H9 (cell line): ENCODE data around the gene SMO. TPM values are rescaled to one million over a fixed set of nuclear protein-coding genes. Genes with fewer than 3 reads are reported as not detected.

ENCODE experiments used
- DNase-seq: peaks from one replicate; pipeline ENCODE4 v3.0.0-alpha.2; 2017
- H2AFZ ChIP-seq: one replicate; pipeline ENCODE4 v1.6.1; 2013; ENCODE audit warnings: mild to moderate bottlenecking, low read length, control low read depth, moderate library complexity
- H2AK5ac ChIP-seq: 2 replicates; pipeline ENCODE4 v1.6.1; 2013; ENCODE audit warnings: low read length, control low read depth, mixed read lengths; ENCODE audit not compliant: insufficient read length
- H2BK120ac ChIP-seq: one replicate; pipeline ENCODE4 v1.6.1; 2013; ENCODE audit warnings: low read depth, mild to moderate bottlenecking, low read length, control low read depth, inconsistent platforms; ENCODE audit not compliant: poor library complexity, severe bottlenecking
- H2BK12ac ChIP-seq: 2 replicates; pipeline ENCODE4 v1.6.1; 2013; ENCODE audit warnings: low read length, control low read depth, mixed read lengths, low read depth; ENCODE audit not compliant: insufficient read length
- H2BK15ac ChIP-seq: 2 replicates; pipeline ENCODE4 v1.6.1; 2013; ENCODE audit warnings: low read depth, low read length, control low read depth
- H2BK20ac ChIP-seq: one replicate; pipeline ENCODE4 v1.6.1; 2013; ENCODE audit warnings: low read depth, mild to moderate bottlenecking, low read length, control low read depth, inconsistent platforms; ENCODE audit not compliant: poor library complexity, severe bottlenecking
- H2BK5ac ChIP-seq: 2 replicates; pipeline ENCODE4 v1.6.1; 2013; ENCODE audit warnings: low read length, control low read depth, mixed read lengths; ENCODE audit not compliant: insufficient read length
- H3K14ac ChIP-seq: 2 replicates; pipeline ENCODE4 v1.6.1; 2013; ENCODE audit warnings: low read length, control low read depth; ENCODE audit not compliant: insufficient read depth
- H3K18ac ChIP-seq: 2 replicates; pipeline ENCODE4 v1.6.1; 2013; ENCODE audit warnings: low read depth, mild to moderate bottlenecking, mixed read lengths, low read length, control low read depth; ENCODE audit not compliant: insufficient read length
- H3K23ac ChIP-seq: 2 replicates; pipeline ENCODE4 v1.6.1; 2013; ENCODE audit warnings: low read length, control low read depth, mixed read lengths, low read depth; ENCODE audit not compliant: insufficient read length
- H3K23me2 ChIP-seq: 2 replicates; pipeline ENCODE4 v1.6.1; 2013; ENCODE audit warnings: low read depth, mild to moderate bottlenecking, mixed read lengths, low read length, control low read depth; ENCODE audit not compliant: insufficient read length, poor library complexity, severe bottlenecking
- H3K27ac ChIP-seq: 2 replicates; pipeline ENCODE4 v1.5.1; 2013; ENCODE audit warnings: low read length, control low read depth, mixed read lengths, low read depth; ENCODE audit not compliant: insufficient read length
- H3K27me3 ChIP-seq: 2 replicates; pipeline ENCODE4 v1.6.1; 2013; ENCODE audit warnings: low read length, control low read depth, inconsistent platforms; ENCODE audit not compliant: insufficient read depth
- H3K4ac ChIP-seq: 2 replicates; pipeline ENCODE4 v1.6.1; 2013; ENCODE audit warnings: low read depth, mild to moderate bottlenecking, control low read depth, inconsistent platforms, low read length, moderate library complexity
- H3K4me1 ChIP-seq: 2 replicates; pipeline ENCODE4 v1.6.1; 2013; ENCODE audit warnings: low read length, control low read depth, inconsistent platforms; ENCODE audit not compliant: insufficient read depth
- H3K4me2 ChIP-seq: 2 replicates; pipeline ENCODE4 v1.6.1; 2013; ENCODE audit warnings: low read length, control low read depth, mixed read lengths; ENCODE audit not compliant: insufficient read length, insufficient read depth
- H3K56ac ChIP-seq: 2 replicates; pipeline ENCODE4 v1.6.1; 2013; ENCODE audit warnings: low read depth, mild to moderate bottlenecking, mixed read lengths, low read length, control low read depth; ENCODE audit not compliant: insufficient read length
- H3K79me1 ChIP-seq: 2 replicates; pipeline ENCODE4 v1.6.1; 2013; ENCODE audit warnings: low read depth, mild to moderate bottlenecking, moderate library complexity, low read length, control low read depth, inconsistent platforms; ENCODE audit not compliant: insufficient read depth, poor library complexity, severe bottlenecking
- H3K79me2 ChIP-seq: 2 replicates; pipeline ENCODE4 v1.6.1; 2013; ENCODE audit warnings: low read length, control low read depth, inconsistent platforms; ENCODE audit not compliant: insufficient read depth
- H3K9ac ChIP-seq: 2 replicates; pipeline ENCODE4 v1.6.1; 2013; ENCODE audit warnings: low read length, control low read depth, mixed read lengths; ENCODE audit not compliant: insufficient read length; ENCODE audit errors: extremely low read depth
- H3K9me3 ChIP-seq: one replicate; pipeline ENCODE4 v1.6.1; 2013; ENCODE audit warnings: low read depth, low read length, inconsistent platforms; ENCODE audit not compliant: control insufficient read depth
- H3T11ph ChIP-seq: one replicate; pipeline ENCODE4 v1.6.1; 2013; ENCODE audit warnings: mild to moderate bottlenecking, low read length, control low read depth, inconsistent platforms
- H4K20me1 ChIP-seq: one replicate; pipeline ENCODE4 v1.6.1; 2013; ENCODE audit not compliant: control insufficient read depth, insufficient read length, insufficient read depth
- H4K5ac ChIP-seq: 2 replicates; pipeline ENCODE4 v1.6.1; 2013; ENCODE audit warnings: low read depth, mild to moderate bottlenecking, mixed read lengths, low read length, control low read depth; ENCODE audit not compliant: insufficient read length
- H4K8ac ChIP-seq: replicated peaks from 2 replicates; pipeline ENCODE4 v1.6.1; 2013; ENCODE audit warnings: low read length, control low read depth, mixed read lengths, low read depth; ENCODE audit not compliant: insufficient read length
- H4K91ac ChIP-seq: 2 replicates; pipeline ENCODE4 v1.6.1; 2013; ENCODE audit warnings: low read depth, mild to moderate bottlenecking, moderate library complexity, mixed read lengths, low read length, control low read depth; ENCODE audit not compliant: insufficient read length
- H3K27ac Mint-ChIP-seq, 3 experiments: 2 replicates in 2 of 3; 3 replicates in 1 of 3; pipeline ENCODE4 v1.8.0; 2020 to 2021; ENCODE audit warnings: mixed read lengths in 3 of 3, mild to moderate bottlenecking in 1 of 3, moderate library complexity in 1 of 3
- H3K27me3 Mint-ChIP-seq: 2 replicates; pipeline ENCODE4 v1.8.0; 2021; ENCODE audit warnings: low read depth, mild to moderate bottlenecking, moderate library complexity, mixed read lengths
- H3K36me3 Mint-ChIP-seq, 3 experiments: 2 replicates in 2 of 3; 3 replicates in 1 of 3; pipeline ENCODE4 v1.8.0; 2020 to 2021; ENCODE audit warnings: low read depth in 3 of 3, mixed read lengths in 3 of 3; ENCODE audit not compliant: insufficient read depth in 1 of 3
- H3K4me1 Mint-ChIP-seq, 2 experiments: 2 replicates each; pipeline ENCODE4 v1.8.0; 2020; ENCODE audit warnings: mixed read lengths in 2 of 2
- H3K4me3 Mint-ChIP-seq, 2 experiments: 2 replicates in 1 of 2; 3 replicates in 1 of 2; pipeline ENCODE4 v1.8.0; 2020 to 2021; ENCODE audit warnings: mild to moderate bottlenecking in 2 of 2, mixed read lengths in 2 of 2, moderate library complexity in 1 of 2
- H3K9me3 Mint-ChIP-seq, 2 experiments: 2 replicates in 1 of 2; 3 replicates in 1 of 2; pipeline ENCODE4 v1.8.0; 2020; ENCODE audit warnings: mild to moderate bottlenecking in 2 of 2, mixed read lengths in 2 of 2, moderate library complexity in 1 of 2
- WGBS: extraction: QIAGEN DNeasy Blood & Tissue Kit; methylation state at CpG from one replicate; pipeline ENCODE4 v1.1.7; 2013; ENCODE audit warnings: missing lambda C conversion rate, low lambda C conversion rate, mixed read lengths; ENCODE audit not compliant: insufficient read length; ENCODE audit errors: extremely low coverage; 5-methylcytosine and 5-hydroxymethylcytosine counted together
- total RNA-seq: library from RNA; stranded (reverse); gene quantifications from 2 replicates; pipeline ENCODE4 v1.2.1, GENCODE V29; 2021
- TF ChIP-seq, protein P1 (sequence below): fragments of 200-600 bp; sonication (generic); conservative IDR thresholded peaks from 3 replicates; pipeline ENCODE4 v1.8.0; 2021; ENCODE audit warnings: antibody characterized with exemption, mild to moderate bottlenecking

SMO gene
- total RNA-seq, 1 experiment from 2014 or later = 66.8 TPM

DNA sequence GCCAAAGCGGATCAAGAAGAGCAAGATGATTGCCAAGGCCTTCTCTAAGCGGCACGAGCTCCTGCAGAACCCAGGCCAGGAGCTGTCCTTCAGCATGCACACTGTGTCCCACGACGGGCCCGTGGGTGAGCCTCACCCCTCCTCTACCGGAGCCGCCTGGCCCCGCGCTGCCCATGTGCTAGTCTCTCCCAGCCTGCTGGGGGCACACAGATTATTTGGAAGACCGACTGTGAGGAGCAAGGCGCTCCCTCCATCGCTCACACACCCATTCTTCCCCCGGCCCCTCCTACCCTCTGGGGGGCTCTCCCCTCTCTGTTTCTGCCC lies 22.5 kb downstream of the SMO start:
- Histone ChIP-seq H3K79me2 (no peaks in the 10 kb centered on the region), H4K8ac (no peak overlapping the region), H3K27ac (no peak overlapping the region), H3K23me2 (no peaks in the 10 kb centered on the region), H3T11ph (no peak overlapping the region), H4K20me1 (no peaks in the 10 kb centered on the region), H2BK20ac (no peak overlapping the region), H3K4ac (no peak overlapping the region), H3K4me2 (no peak overlapping the region), H3K9ac (no peak overlapping the region), H2AFZ (no peak overlapping the region), H3K14ac (no peak overlapping the region), H3K9me3 (no peaks in the 10 kb centered on the region), H2BK5ac (no peak overlapping the region), H4K5ac (no peak overlapping the region), H2BK120ac (no peak overlapping the region), H2AK5ac (no peak overlapping the region), H3K56ac (no peak overlapping the region), H3K27me3 (no peaks in the 10 kb centered on the region), H3K18ac (no peak overlapping the region), H3K79me1 (no peaks in the 10 kb centered on the region), H2BK15ac (no peak overlapping the region), H3K23ac (no peak overlapping the region), H2BK12ac (no peak overlapping the region), H3K4me1 (no peaks in the 10 kb centered on the region), H4K91ac (no peak overlapping the region)
- Mint-ChIP-seq H3K4me1 (peaks cover 4 to 5% of the 10 kb centered on the region in 2 experiments), H3K4me3 (no peak overlapping the region), H3K27ac (no peak overlapping the region; a peak in 1 of 7 replicates), H3K9me3 (peaks cover 11 to 15% of the 10 kb centered on the region in 2 experiments), H3K36me3 (peaks cover 27 to 73% (median 66%) of the 10 kb centered on the region in 3 experiments), H3K27me3 (no peaks in the 10 kb centered on the region; the same call in 1 of the 2 replicates)
- WGBS = no CpG with 5 or more reads among the region's 14 CpGs
- no peak for DNase-seq
- TF ChIP-seq, protein P1, sequence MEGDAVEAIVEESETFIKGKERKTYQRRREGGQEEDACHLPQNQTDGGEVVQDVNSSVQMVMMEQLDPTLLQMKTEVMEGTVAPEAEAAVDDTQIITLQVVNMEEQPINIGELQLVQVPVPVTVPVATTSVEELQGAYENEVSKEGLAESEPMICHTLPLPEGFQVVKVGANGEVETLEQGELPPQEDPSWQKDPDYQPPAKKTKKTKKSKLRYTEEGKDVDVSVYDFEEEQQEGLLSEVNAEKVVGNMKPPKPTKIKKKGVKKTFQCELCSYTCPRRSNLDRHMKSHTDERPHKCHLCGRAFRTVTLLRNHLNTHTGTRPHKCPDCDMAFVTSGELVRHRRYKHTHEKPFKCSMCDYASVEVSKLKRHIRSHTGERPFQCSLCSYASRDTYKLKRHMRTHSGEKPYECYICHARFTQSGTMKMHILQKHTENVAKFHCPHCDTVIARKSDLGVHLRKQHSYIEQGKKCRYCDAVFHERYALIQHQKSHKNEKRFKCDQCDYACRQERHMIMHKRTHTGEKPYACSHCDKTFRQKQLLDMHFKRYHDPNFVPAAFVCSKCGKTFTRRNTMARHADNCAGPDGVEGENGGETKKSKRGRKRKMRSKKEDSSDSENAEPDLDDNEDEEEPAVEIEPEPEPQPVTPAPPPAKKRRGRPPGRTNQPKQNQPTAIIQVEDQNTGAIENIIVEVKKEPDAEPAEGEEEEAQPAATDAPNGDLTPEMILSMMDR = no peak
